IPS-15b (cell line): Measurements from ENCODE around the gene TTC32.

Source experiments
- H3K27me3 ChIP-seq: one replicate; pipeline ENCODE4 v1.6.1; 2013; ENCODE audit warnings: low read length; ENCODE audit not compliant: control insufficient read depth, insufficient read depth
- H3K36me3 ChIP-seq: one replicate; pipeline ENCODE4 v1.6.1; 2013; ENCODE audit warnings: low read length; ENCODE audit not compliant: control insufficient read depth, insufficient read depth
- H3K4me1 ChIP-seq: one replicate; pipeline ENCODE4 v1.6.1; 2013; ENCODE audit warnings: mild to moderate bottlenecking, low read length; ENCODE audit not compliant: control insufficient read depth, insufficient read depth
- H3K4me3 ChIP-seq: one replicate; pipeline ENCODE4 v1.5.1; 2013; ENCODE audit warnings: low read depth, low read length
- H3K9ac ChIP-seq: one replicate; pipeline ENCODE4 v1.6.1; 2013; ENCODE audit warnings: low read depth, mild to moderate bottlenecking, low read length
- H3K9me3 ChIP-seq: one replicate; pipeline ENCODE4 v1.6.1; 2013; ENCODE audit warnings: mild to moderate bottlenecking, low read length; ENCODE audit not compliant: control insufficient read depth, insufficient read depth

The TTC32 gene

DNA sequence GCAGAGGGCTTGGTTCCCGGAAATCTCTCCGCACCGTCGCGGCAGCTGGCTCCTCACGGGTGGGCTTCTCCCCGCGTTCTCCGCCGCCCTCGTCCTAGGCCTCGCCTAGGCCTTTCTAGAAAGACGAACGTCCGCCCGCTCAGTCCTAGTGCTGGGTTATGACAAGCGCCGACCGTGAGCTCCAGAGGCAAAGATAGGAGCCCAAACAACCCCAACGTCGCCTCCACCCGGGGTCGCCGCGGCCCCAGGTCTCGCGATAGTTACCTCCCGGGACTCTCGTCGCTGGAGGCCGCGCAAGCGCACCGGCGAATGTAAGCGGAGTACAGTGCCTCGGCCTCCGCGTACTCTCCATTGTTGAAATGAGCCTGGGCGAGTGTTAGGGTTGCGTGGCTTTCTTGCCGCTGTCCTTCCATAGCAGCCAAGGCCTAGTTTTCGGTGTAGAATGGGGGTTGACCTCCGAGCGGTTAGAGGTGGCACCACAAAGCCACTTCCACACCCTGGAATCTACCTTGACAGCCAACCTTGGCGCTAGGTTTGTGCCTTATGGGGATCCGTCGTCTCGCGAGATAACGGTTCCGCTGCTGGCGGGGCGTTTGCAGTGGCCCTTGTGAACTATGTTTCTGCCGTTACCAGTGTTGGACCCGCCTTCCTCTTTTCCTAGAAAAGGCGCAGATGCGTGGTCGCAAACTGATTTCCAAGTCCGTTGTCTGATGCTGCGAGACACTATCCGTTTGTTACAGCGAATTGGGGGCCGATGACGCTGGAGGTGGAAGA lies at the start of gene TTC32:
TSS of gene TTC32 (minus strand) at position 542 of the 774 bp plus-strand sequence. CDS start at position 413, 129 bp downstream.
- peak within 1 kb of the TSS; percentile 98 for H3K4me3 ChIP-seq
- no peaks in the 10 kb centered on the region for H3K36me3 ChIP-seq

DNA sequence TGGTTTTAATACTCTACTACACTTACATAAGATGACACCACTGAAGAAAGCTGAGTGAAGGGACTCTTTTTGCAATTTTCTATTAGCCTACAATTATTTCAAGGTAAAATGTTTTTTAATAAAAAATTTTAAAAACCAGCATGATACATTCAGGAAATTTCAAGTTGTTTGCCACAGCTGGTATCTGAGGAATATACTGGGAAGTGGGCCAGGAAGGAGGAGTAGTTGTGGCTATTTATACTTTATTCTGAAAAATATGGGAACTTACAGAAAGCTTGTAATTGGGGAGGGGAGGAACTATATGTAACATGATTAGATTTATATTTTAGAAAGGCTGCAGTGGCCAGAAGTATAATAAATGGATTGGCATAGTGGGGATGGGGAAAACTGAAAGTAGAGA lies 47.3 kb upstream of the TTC32 start:
- Histone ChIP-seq H3K27me3 (no peaks in the 10 kb centered on the region), H3K9me3 (no peaks in the 10 kb centered on the region), H3K36me3 (no peaks in the 10 kb centered on the region), H3K4me3 (no peak overlapping the region), H3K4me1 (peaks cover 12% of the 10 kb centered on the region), H3K9ac (no peak overlapping the region)

More for the DNA sequence above, at the start of gene TTC32:
- Histone ChIP-seq H3K27me3 (no peaks in the 10 kb centered on the region), H3K9ac (peak within 1 kb of the TSS; percentile 98), H3K4me1 (peaks cover 2% of the 10 kb centered on the region), H3K9me3 (no peaks in the 10 kb centered on the region)

DNA sequence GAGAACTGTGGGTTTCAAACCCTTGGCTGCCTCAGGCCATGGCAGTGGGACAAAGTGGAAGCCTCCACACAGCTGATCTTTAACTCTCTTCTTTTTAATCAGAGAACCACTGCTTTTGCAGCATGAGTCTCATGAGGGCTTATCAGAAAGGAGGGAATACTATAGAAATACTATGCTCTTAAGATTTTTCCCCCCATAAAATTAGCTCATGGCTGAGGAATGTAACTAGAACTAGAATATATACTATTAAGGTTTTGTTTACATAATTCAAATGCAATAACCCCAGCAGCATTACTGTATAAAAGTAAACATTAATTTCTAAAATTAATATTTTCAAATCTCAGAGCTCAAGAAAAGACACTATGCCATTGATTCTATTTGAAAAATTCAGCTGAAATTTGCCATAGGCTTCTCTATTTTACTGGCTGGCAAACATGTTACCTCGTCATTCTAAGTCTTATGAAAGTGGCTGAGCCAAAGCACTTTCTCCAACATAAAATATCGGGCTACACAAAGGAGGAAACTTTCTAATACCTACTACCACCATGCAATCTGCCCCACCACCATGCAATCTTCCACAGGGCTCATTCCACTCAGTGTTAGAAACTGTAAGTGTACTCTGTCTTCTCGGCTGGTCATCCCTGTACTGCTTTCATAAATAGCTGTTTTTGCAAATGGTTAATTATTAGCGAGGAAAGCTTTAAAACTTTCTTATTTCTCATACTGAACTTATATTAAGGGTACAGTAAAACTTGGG lies 45.6 kb upstream of the TTC32 start:
- Histone ChIP-seq H3K9me3 (no peaks in the 10 kb centered on the region), H3K36me3 (no peaks in the 10 kb centered on the region), H3K9ac (no peak overlapping the region)

DNA sequence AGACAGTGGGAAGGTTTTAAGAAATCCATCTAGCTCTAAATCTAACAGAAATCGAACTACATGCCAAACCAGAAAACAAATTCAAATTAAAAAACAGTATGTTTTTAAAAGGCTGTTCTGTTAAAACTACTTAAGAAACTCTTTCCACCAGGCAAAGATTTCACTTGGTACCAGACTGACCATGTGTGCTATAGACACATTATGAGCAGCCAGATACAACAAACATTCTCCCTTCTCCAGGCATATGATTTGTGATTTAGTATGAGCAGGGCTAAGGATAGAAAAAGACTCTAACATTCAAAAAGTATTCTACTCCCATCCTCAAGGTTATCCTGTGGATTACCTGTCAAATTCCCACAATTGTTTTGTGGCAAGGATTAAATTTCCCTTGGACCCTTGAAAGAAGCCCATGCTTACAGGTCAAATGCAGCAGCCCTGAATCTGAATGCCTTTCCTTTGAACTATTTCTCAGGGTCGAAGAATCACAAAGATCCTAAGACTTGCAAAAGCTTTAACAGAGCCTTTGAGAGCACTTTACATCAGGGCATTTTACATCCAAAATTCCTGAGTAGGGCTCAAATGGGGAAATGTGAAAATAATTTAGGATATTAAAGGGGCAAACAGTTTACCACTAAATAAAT lies 42.5 kb upstream of the TTC32 start:
- no peak overlapping the region for H3K9ac ChIP-seq
- peaks cover 18% of the 10 kb centered on the region for H3K4me1 ChIP-seq
- H3K9me3 ChIP-seq, result no peaks in the 10 kb centered on the region
- H3K4me3 ChIP-seq, result no peak overlapping the region
- no peaks in the 10 kb centered on the region for H3K27me3 ChIP-seq
- no peaks in the 10 kb centered on the region for H3K36me3 ChIP-seq

More for the DNA sequence above, 45.6 kb upstream of the TTC32 start:
- Histone ChIP-seq H3K27me3 (no peaks in the 10 kb centered on the region), H3K4me1 (peaks cover 16% of the 10 kb centered on the region), H3K4me3 (no peak overlapping the region)

DNA sequence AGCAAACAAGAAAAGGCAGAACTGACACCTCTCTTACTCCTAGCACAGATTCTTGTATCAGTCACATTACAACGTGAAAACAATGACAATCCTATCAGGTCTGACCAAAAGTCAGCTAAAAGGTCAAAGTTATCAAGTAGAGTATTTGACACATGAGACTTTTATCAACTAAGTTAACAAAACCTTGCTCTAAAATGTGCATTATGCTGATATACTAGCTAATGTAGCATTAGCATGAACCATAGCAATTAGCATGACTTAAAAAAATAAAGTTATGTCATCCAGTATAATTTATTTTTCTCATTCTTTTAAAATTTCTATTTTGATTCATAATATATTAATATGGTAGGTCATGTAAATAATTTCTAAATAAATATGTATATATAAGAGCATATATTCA lies 41.4 kb upstream of the TTC32 start:
- H3K9me3 ChIP-seq, result no peaks in the 10 kb centered on the region
- H3K27me3 ChIP-seq, result no peaks in the 10 kb centered on the region
- no peaks in the 10 kb centered on the region for H3K36me3 ChIP-seq
- peaks cover 18% of the 10 kb centered on the region for H3K4me1 ChIP-seq
- no peak overlapping the region for H3K9ac ChIP-seq
- no peak overlapping the region for H3K4me3 ChIP-seq

DNA sequence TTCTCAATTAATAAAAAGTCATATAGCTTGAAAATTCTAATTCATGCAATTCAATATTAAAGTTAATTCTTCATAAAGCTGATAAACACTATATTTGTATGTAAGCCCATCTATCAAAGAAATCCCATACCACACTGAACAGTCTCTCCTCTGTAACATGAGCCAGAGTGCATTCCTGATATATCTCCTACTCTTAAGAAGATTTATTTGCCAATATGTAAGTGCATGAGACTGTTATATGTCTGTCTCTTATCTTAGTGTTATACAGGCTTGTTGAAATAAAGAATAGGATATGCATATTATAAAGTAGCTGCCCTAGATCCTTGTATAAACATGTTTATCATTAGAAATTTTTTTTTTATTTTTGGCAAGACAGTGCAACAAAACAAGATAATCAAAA lies 40.4 kb upstream of the TTC32 start:
- H3K9ac ChIP-seq, result no peak overlapping the region
- no peaks in the 10 kb centered on the region for H3K9me3 ChIP-seq
- H3K4me1 ChIP-seq, result peaks cover 18% of the 10 kb centered on the region
- no peaks in the 10 kb centered on the region for H3K36me3 ChIP-seq
- no peak overlapping the region for H3K4me3 ChIP-seq
- H3K27me3 ChIP-seq, result no peaks in the 10 kb centered on the region

DNA sequence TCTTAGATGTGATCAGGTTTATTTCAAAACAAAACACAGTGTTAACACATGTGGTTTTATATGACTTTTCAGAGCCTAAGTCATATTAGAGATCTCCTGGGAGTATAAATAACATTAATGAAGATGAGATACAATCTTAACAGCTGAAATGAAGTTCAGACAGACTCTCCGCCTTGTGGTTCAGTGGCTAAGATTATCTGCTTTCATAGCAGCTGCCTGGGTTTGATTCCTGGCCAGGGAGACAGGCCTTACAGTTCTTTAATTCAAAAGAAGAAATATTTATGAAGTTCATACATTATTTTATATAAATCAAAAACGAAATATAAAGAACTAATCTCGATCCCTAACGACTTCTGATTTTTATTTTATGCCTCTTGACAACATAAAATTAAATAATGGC lies 35.2 kb upstream of the TTC32 start:
- H3K4me3 ChIP-seq, result no peak overlapping the region
- H3K27me3 ChIP-seq, result no peaks in the 10 kb centered on the region
- no peaks in the 10 kb centered on the region for H3K4me1 ChIP-seq
- H3K36me3 ChIP-seq, result peaks cover 7% of the 10 kb centered on the region
- no peak overlapping the region for H3K9ac ChIP-seq
- no peaks in the 10 kb centered on the region for H3K9me3 ChIP-seq

DNA sequence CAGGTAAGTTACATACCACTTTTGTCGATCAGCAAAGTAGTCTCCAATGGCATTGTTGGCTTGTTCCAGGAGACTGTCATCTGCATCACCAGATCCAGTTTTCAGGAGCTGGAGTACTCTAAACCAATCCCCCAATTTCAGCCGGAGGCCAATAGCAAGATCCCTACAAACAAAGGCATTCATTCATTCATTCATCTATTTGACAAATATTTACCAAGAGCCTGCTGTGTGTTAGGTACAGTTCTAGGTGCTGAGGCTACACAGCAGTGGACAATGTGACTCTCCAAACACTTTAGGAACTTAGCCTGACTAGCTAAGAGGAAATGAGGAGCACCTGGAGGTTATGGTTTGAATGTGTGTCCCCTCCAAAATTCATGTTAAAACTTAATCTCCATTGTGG lies 34.4 kb upstream of the TTC32 start:
- no peak overlapping the region for H3K9ac ChIP-seq
- no peak overlapping the region for H3K4me3 ChIP-seq
- no peaks in the 10 kb centered on the region for H3K27me3 ChIP-seq
- H3K36me3 ChIP-seq, result peaks cover 7% of the 10 kb centered on the region
- no peaks in the 10 kb centered on the region for H3K4me1 ChIP-seq
- H3K9me3 ChIP-seq, result no peaks in the 10 kb centered on the region

DNA sequence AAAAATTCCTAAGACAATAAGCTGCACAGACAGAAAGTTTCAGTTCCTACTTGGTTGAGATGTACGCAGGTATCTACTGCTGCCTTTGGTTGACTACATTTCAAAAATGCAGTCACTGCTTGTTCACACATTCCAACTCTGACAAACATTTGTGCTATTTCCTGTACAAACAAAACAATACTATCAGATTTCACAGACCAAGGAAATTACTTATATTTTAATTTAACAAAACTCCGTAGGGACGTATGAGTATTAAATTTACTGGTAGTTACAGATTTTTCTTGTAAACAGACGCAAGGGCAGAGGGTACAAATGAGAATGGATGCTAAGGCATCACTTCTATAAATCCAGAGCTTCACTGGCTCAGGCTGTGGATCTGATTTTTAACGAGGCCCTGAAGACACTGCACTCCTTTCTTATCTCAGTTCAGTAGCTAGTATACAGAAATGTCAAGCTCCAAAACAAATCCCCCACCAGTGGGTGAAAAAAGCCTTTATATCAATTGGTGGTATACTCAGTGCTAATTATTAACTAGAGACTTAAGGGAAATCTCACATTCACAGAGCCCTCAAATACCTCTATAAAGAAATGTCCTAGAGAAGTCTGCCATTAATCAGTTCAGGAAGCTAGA lies 31.7 kb upstream of the TTC32 start:
- Histone ChIP-seq H3K4me3 (no peak overlapping the region), H3K4me1 (no peaks in the 10 kb centered on the region), H3K27me3 (no peaks in the 10 kb centered on the region), H3K36me3 (peaks cover 7% of the 10 kb centered on the region), H3K9me3 (no peaks in the 10 kb centered on the region), H3K9ac (no peak overlapping the region)

DNA sequence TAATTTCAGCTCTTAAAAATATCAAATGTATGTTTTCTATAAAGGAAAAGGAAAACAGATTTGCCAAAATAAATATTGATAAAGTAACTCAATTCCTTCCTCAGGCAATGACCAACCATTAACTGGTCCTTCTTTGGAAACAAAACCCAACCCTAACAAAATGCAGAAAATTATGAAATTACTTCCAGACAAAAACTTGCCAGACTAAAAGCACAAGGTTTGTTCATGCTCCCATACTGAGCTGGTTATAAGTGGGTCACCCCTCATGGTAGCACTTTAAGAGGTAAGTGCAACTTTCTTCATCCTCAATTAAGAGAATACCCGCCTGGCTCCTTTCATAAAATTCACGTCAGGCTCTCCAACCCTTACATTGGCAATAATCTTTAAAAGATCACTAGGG lies 31.1 kb upstream of the TTC32 start:
- Histone ChIP-seq H3K4me3 (no peak overlapping the region), H3K36me3 (peaks cover 7% of the 10 kb centered on the region), H3K27me3 (no peaks in the 10 kb centered on the region), H3K9ac (no peak overlapping the region), H3K9me3 (no peaks in the 10 kb centered on the region), H3K4me1 (no peaks in the 10 kb centered on the region)

DNA sequence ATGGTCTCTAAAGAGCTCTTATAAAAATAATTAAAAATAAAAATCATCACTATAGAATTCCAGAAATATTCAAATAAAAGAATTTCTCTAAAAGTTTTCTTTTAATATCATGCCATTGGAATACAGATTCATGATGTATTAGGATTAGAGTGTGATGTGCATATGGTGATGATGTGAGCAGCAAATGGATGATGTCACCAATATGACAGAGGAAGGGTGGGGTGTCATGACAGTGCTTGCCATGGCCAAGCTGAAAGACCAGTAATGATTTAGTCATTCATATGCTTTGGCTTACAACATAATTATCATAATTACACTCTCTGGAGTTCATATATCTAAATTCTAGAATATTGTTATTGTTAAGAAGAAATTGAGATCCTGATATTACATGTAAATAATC lies 27.4 kb upstream of the TTC32 start:
- Histone ChIP-seq H3K4me1 (no peaks in the 10 kb centered on the region), H3K4me3 (no peak overlapping the region), H3K9ac (no peak overlapping the region), H3K36me3 (no peaks in the 10 kb centered on the region), H3K27me3 (no peaks in the 10 kb centered on the region), H3K9me3 (no peaks in the 10 kb centered on the region)
